Fibroblast of the aortic adventitia (primary cell): ENCODE data around the gene PDGFB. TPM values are rescaled to one million over a fixed set of nuclear protein-coding genes. Genes with fewer than 3 reads are reported as not detected.

Experiments
- DNase-seq: peaks from one replicate; pipeline ENCODE4 v3.0.0-alpha.2; 2010; ENCODE audit warnings: low read depth
- H3K4me3 ChIP-seq: 2 replicates; pipeline ENCODE4 v1.5.1; 2011; ENCODE audit warnings: low read depth, mild to moderate bottlenecking, control low read depth, low read length, moderate library complexity
- CTCF ChIP-seq: IDR thresholded peaks from 2 replicates; pipeline ENCODE4 v1.5.1; 2011; ENCODE audit warnings: mild to moderate bottlenecking, low read length, control low read depth, inconsistent platforms; ENCODE audit not compliant: insufficient read depth
- total RNA-seq: library from RNA; depleted of rRNA; stranded (reverse); fragments of >200 nt; gene quantifications from 2 replicates; pipeline ENCODE4 v1.2.3, GENCODE V29; 2012; ENCODE audit warnings: low replicate concordance

PDGFB gene
- total RNA-seq, 1 donor = 0.09 TPM

GRCh38 chr22:39226353-39226752 is 18.4 kb downstream of the PDGFB start:
- no peak for TF ChIP-seq CTCF
- H3K4me3 ChIP-seq = no peak overlapping the region
- DNase-seq = no peak

GRCh38 chr22:39225591-39225990 is 19.2 kb downstream of the PDGFB start:
- no peak for DNase-seq
- no peak overlapping the region for H3K4me3 ChIP-seq
- TF ChIP-seq CTCF = no peak

GRCh38 chr22:39224550-39224949 is 20.2 kb downstream of the PDGFB start:
- TF ChIP-seq CTCF = no peak
- H3K4me3 ChIP-seq = no peak overlapping the region
- no peak for DNase-seq

GRCh38 chr22:39223091-39223710 is 21.6 kb downstream of the PDGFB start:
- no peak for DNase-seq
- no peak overlapping the region for H3K4me3 ChIP-seq
- TF ChIP-seq CTCF = no peak

- no peak overlapping the region for H3K4me3 ChIP-seq
- DNase-seq = no peak
- TF ChIP-seq CTCF = no peak
Observed at GRCh38 chr22:39221999-39222686, 22.6 kb downstream of the PDGFB start.

- DNase-seq = peak; percentile 88
- no peak overlapping the region for H3K4me3 ChIP-seq
- TF ChIP-seq CTCF = no peak
Observed at GRCh38 chr22:39220890-39221850, 23.6 kb downstream of the PDGFB start.
